HG03066 (cell line): ENCODE measurements around the gene GP1BB.

ENCODE experiments used
- ATAC-seq: cut with Tn5 transposase; IDR thresholded peaks from one replicate; pipeline ENCODE4 v1.9.1; 2021; ENCODE audit warnings: low read depth; ENCODE audit not compliant: unreplicated experiment

GP1BB gene

DNA sequence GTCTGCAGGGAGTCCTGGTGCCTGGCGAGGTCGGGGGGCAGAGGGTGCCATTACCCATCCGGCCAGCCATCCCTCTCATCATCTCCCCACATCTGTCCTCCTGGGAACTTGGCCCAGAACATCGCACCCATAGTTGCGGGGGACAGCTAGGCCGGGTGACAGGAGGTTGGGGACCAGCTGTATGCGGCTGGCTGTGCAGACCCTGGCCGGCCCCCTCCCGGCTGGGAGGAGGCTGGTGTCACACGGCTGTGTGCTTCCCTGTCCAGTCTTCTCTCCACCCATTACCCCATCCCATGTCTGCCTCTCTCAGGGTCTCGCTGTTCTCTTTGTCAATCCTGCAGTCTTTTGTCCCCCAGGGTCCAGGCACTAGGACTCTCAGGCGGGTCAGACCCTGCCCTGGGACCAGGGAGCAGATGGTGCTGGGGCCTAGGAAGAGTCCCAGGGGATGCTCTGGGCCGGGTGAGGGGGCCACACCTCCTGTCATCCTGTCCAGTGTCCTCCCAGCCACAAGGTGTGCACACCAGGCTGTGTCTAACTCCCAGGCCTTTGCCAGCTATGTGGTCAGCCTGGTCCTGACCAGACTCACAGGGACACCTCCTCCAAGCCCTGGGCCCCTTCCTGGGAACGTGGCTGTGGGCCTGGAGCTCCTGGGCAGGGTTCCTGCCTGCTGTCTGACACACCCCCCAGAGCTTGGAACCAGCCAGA is 30.8 kb downstream of the GP1BB start:
- ATAC-seq, result no peak

GRCh38 chr22:19754701-19755144 is 31.4 kb downstream of the GP1BB start:
- ATAC-seq, result no peak

GRCh38 chr22:19755145-19755710 is 31.9 kb downstream of the GP1BB start:
- ATAC-seq, result no peak

DNA sequence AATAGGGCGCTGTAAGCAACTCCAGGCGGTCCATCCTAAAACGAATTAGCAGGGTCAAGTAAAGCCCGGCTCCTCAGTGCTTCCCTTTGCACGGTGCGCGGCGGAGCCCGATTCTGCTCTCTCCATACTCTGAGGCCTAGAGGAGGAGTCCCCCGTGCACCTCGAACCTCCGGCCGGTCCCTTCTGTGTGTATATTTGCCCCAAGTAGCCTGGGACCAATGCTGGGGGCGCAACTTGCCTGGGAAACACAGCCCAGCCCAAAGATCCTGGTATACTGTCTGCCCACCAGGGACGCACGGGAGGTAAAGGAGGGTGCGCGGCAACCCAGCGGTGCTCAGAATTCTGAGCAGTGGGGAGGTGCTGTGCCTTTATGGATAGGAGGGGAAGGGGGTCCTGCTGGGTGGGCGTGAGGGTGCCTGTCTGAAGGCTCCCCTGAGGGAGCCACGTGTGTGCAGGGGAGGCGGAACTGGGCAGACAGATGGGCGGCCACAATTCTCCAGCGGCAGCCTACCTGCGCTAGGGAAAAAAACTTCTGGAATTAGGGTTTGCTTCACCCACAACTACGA is 32.5 kb downstream of the GP1BB start:
- ATAC-seq, result no peak

GRCh38 chr22:19756288-19757128 is 33.2 kb downstream of the GP1BB start:
- ATAC-seq, result no peak

GRCh38 chr22:19757140-19757984 is 34.0 kb downstream of the GP1BB start:
- no peak for ATAC-seq

DNA sequence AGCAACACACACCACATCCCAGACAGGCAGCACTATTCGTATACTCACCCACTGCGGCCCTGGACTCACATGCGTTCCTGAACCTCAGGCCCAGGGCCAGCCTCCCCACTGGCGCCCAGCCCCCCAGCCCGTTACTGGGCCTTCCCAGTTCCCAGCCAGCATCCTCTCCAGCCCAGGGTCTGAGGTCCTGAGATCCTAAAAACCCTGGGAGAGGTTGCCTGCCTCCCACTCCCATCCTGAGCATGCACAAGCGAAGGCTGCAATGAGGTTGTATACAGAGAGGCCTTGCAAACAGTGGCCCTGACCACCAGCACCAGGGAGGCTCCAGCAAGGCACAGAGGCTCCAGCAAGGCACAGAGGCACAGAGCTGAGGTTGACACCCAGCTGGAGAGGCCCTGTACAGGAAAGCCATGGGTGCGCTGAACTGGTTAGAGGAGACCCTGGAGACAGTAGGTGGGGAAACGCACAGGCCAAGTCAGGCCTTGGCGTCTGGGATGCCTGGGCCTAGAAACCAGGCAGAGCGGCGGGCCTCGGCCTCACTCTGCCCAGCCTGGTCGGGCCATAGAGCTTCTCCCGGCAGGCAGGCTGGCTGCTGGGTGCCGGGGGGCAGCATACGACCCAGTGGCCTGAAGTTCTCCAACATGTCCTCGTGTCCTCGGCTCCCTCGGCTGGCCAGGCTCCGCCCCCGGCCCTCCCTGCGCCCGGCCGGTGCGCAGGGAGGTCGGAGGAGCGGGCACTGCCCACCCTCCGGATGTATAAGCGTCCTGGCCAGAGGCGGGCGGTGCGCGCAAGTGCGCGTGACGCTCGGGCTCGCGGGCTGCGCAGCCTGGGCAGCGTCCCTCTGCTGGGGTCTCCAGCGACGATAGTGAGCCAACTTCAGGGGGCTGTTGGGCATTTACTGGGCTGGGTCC is 34.9 kb downstream of the GP1BB start:
- ATAC-seq, result no peak

GRCh38 chr22:19758896-19759426 is 35.6 kb downstream of the GP1BB start:
- ATAC-seq, result no peak

DNA sequence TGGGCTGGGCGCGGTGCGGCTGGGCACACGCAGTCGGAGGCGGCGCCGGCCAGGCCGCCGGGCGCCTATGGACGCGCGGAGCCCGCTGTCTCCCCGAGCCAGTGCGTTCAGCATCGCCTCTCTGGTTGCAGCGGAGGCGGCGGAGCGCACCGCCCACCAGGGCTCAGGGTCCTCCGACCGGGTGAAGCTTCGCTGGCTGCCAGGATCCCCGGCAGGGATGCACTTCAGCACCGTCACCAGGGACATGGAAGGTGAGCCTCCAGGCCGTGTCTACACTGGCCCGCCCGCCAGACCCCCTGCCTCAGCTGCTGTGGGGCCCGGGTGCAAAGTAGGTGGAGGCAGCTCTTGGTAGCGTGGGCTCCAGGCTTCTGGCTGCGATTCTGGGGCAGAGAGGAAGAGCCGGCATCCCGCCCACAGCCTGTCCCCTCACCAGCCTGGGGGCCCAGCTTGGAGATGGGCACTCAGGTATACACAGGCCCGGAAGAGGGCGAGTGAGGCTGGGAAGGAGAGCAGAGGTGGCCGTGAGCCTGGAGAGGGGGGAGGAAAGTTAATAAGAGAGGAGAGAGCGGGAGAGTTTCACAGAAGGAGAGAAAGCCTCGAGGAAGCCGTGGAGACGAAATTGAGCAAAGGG is 36.2 kb downstream of the GP1BB start:
- ATAC-seq, result no peak

GRCh38 chr22:19760058-19760950 is 37.0 kb downstream of the GP1BB start, which contains the start of gene TBX1:
TSS of gene TBX1 (plus strand) at chr22:19760778. CDS start at chr22:19760844, 66 bp downstream.
- no peak for ATAC-seq

- no peak for ATAC-seq
Measured at GRCh38 chr22:19760951-19761724, 37.8 kb downstream of the GP1BB start.

DNA sequence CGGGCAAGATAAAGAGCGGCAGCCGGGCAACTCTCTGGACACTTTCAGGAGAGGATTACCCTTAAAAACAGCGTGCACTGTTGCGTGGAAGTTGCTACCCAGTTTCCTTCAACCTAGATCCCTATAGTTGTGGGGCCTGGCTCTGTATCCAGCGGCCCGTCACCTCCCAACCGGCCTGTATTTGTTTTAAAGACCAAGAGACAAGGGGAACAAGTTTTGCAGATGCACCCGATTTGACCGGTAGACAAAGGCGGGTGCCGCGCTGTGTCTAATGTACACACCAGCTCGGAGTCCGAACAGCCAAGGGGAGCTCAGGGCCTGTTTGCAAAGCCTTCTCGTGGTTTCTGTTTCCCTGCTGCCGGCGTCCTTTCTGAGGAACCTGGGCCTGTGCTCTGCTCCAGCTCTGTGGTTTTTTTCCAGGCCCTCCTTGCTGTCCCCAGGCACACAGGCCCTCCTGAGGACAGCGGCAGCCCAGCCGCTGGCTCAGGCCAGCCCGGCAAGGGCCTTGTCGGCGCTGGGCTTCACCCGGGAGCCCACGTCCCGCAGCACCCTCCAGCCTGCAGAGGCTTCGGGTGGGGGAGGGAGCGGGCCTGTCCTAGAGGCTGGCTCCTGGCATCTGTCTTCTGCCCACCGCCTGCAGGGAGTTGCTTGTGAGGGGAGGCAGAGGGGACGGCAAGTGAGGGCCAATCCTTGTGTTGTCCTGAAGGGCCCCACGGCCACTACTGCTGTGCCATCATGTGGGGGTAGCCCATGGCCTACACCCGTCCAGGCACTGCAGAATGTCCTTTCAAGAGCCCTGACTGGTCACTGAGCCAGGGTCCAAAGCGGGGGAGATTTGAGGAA is 38.6 kb downstream of the GP1BB start:
- no peak for ATAC-seq

GRCh38 chr22:19762568-19763457 is 39.5 kb downstream of the GP1BB start:
- ATAC-seq, result no peak

DNA sequence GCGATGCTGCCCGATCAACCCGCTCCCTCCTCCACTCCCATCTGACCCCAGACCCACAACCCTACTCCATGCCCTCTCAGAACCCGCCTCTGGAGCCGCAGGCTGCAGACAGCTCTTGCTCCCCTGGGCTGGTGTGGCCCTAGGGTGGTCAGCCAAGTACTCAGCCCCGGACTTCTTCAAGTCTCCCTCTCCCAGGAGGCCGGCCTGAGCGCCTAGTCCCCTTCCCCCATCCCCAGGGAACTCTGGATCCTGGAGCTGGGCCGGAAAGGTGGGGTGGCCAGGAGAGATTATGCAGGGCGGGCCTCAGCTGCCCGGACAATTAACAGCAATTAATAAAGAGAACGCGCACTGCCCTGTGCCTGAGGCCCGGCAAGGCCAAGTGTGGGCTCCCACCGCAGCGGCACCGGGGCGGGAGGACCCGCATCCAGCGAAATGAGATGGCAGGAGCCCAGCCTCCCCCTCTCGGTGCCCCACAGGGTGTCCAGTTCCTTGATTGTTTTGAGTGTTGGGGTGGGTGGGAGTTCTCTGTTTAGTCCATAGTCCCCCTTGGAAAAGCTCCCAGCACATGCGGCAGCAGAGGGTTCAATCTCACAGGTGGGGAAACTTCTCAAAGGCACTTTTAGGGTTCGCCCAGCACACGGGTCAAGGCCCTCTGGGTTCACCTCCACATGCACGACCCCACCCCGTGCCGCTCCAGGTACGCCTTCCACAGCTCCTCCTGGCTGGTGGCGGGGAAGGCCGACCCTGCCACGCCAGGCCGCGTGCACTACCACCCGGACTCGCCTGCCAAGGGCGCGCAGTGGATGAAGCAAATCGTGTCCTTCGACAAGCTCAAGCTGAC is 40.3 kb downstream of the GP1BB start:
- no peak for ATAC-seq
